Gastroesophageal sphincter (tissue), 3 donors: Measurements from ENCODE around the gene AKT3.

Source experiments
- POLR2A ChIP-seq, 2 donors: fragments of 450-650 bp; IDR thresholded peaks; one replicate each; pipeline ENCODE4 v1.6.1; 2017; ENCODE audit warnings: antibody characterized with exemption in 2 of 2, mild to moderate bottlenecking in 2 of 2, moderate library complexity in 1 of 2
- POLR2AphosphoS5 ChIP-seq: sonication (generic); formaldehyde crosslinking; IDR thresholded peaks from one replicate; pipeline ENCODE4 v1.6.1; 2017; ENCODE audit warnings: antibody characterized with exemption
- TF ChIP-seq, protein P1 (sequence below), 4 experiments: fragments of 200-600 bp in 2 of 4; fragments of 450-650 bp in 2 of 4; sonication (generic) in 1 of 4; IDR thresholded peaks; one replicate each; pipeline ENCODE4 v1.5.1; 2017 to 2019; ENCODE audit warnings: antibody characterized with exemption in 4 of 4, mild to moderate bottlenecking in 2 of 4, moderate library complexity in 2 of 4

DNA sequence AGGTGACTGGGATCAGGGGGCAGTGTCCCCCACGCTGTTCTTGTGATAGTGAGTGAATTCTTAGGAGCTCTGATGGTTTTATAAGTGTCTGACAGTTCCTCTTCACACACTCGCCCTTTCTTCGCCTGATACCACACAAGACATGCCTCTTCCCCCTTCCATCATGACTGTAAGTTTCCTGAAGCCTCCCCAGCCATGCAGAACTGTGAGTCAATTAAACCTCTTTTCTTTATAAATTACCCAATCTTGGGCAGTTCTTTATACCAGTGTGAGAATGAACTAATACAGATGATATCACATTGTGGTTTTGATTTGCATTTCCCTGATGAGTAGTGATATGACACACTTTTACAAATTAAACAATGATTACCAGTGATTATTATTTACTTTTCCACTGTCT, 229.9 kb downstream of the AKT3 start:
- TF ChIP-seq, protein P1, sequence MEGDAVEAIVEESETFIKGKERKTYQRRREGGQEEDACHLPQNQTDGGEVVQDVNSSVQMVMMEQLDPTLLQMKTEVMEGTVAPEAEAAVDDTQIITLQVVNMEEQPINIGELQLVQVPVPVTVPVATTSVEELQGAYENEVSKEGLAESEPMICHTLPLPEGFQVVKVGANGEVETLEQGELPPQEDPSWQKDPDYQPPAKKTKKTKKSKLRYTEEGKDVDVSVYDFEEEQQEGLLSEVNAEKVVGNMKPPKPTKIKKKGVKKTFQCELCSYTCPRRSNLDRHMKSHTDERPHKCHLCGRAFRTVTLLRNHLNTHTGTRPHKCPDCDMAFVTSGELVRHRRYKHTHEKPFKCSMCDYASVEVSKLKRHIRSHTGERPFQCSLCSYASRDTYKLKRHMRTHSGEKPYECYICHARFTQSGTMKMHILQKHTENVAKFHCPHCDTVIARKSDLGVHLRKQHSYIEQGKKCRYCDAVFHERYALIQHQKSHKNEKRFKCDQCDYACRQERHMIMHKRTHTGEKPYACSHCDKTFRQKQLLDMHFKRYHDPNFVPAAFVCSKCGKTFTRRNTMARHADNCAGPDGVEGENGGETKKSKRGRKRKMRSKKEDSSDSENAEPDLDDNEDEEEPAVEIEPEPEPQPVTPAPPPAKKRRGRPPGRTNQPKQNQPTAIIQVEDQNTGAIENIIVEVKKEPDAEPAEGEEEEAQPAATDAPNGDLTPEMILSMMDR (IDR thresholded peaks at IDR 0.05), result no peak
- TF ChIP-seq POLR2AphosphoS5 (no peak), POLR2A (IDR thresholded peaks at IDR 0.05) (no peak)
